CD14-positive monocyte (primary cell): ENCODE data around the gene TRAPPC8. TPM values are rescaled to one million over a fixed set of nuclear protein-coding genes. Genes with fewer than 3 reads are reported as not detected.

Source experiments
- DNase-seq, 3 donors: peaks; one replicate each; pipeline ENCODE4 v3.0.0-alpha.2; 2011 to 2022
- H2AFZ ChIP-seq: 2 replicates; pipeline ENCODE4 v1.6.0; 2012; ENCODE audit warnings: mild to moderate bottlenecking, low read depth, low read length, inconsistent platforms; ENCODE audit not compliant: insufficient read depth, poor library complexity, severe bottlenecking
- H3K27ac ChIP-seq, 2 donors: 1 replicate in 1 of 2; 2 replicates in 1 of 2; pipeline ENCODE4 v1.5.1; 2012 to 2013; ENCODE audit warnings: low read length in 2 of 2, control low read depth in 1 of 2, inconsistent platforms in 1 of 2, low read depth in 1 of 2, mild to moderate bottlenecking in 1 of 2
- H3K27me3 ChIP-seq, 2 donors: one replicate each; pipeline versions ENCODE4 v1.6.0 to v1.6.1; 2011 to 2013; ENCODE audit warnings: low read length in 2 of 2; ENCODE audit not compliant: control insufficient read depth in 2 of 2, insufficient read depth in 2 of 2
- H3K36me3 ChIP-seq, 2 donors: replicated peaks in 1 of 2; 1 replicate in 1 of 2; 2 replicates in 1 of 2; pipeline versions ENCODE4 v1.5.1 to v1.6.1; 2012 to 2013; ENCODE audit warnings: low read length in 2 of 2, control low read depth in 1 of 2, inconsistent platforms in 1 of 2, mild to moderate bottlenecking in 1 of 2; ENCODE audit not compliant: insufficient read depth in 2 of 2, control insufficient read depth in 1 of 2
- H3K4me1 ChIP-seq, 2 donors: 1 replicate in 1 of 2; 2 replicates in 1 of 2; pipeline versions ENCODE4 v1.5.1 to v1.6.1; 2012 to 2013; ENCODE audit warnings: low read length in 2 of 2, control low read depth in 1 of 2, inconsistent platforms in 1 of 2, mild to moderate bottlenecking in 1 of 2, moderate library complexity in 1 of 2; ENCODE audit not compliant: insufficient read depth in 2 of 2, control insufficient read depth in 1 of 2
- H3K4me2 ChIP-seq: replicated peaks from 2 replicates; pipeline ENCODE3; 2012; ENCODE audit warnings: low read length, moderate library complexity, mild to moderate bottlenecking; ENCODE audit not compliant: poor library complexity, severe bottlenecking; ENCODE audit errors: extremely low read depth
- H3K4me3 ChIP-seq, 3 experiments: fragments of 200-600 bp in 1 of 3; sonication (generic) in 1 of 3; replicated peaks in 1 of 3; 1 replicate in 2 of 3; 2 replicates in 1 of 3; pipeline ENCODE4 v1.5.1; 2011 to 2013; ENCODE audit warnings: low read length in 3 of 3, mild to moderate bottlenecking in 3 of 3, control low read depth in 2 of 3, low read depth in 2 of 3, inconsistent platforms in 1 of 3, moderate library complexity in 1 of 3
- H3K79me2 ChIP-seq: 2 replicates; pipeline ENCODE4 v1.6.0; 2012; ENCODE audit warnings: mild to moderate bottlenecking, control low read depth, inconsistent platforms, low read length, moderate library complexity; ENCODE audit not compliant: insufficient read depth
- H3K9ac ChIP-seq: 2 replicates; pipeline ENCODE4 v1.6.0; 2017; ENCODE audit warnings: low read length, mild to moderate bottlenecking; ENCODE audit not compliant: insufficient read depth, poor library complexity, severe bottlenecking
- H3K9me3 ChIP-seq, 2 donors: replicated peaks in 1 of 2; 1 replicate in 1 of 2; 2 replicates in 1 of 2; pipeline versions ENCODE4 v1.5.1 to v1.6.1; 2012 to 2013; ENCODE audit warnings: low read length in 2 of 2, control low read depth in 1 of 2; ENCODE audit not compliant: control insufficient read depth in 1 of 2, insufficient read depth in 1 of 2
- H4K20me1 ChIP-seq: 2 replicates; pipeline ENCODE4 v1.6.0; 2012; ENCODE audit warnings: mild to moderate bottlenecking, low read length, control low read depth, moderate library complexity; ENCODE audit not compliant: insufficient read depth
- H3K27ac Mint-ChIP-seq, 7 donors: one replicate each; pipeline ENCODE4 v1.8.0; 2020; ENCODE audit warnings: mild to moderate bottlenecking in 7 of 7, mixed read lengths in 7 of 7, moderate library complexity in 6 of 7, inconsistent platforms in 2 of 7
- H3K27me3 Mint-ChIP-seq, 3 donors: one replicate each; pipeline ENCODE4 v1.8.0; 2021 to 2022; ENCODE audit warnings: low read depth in 3 of 3, mild to moderate bottlenecking in 3 of 3, mixed read lengths in 3 of 3, moderate library complexity in 3 of 3, inconsistent platforms in 1 of 3
- H3K36me3 Mint-ChIP-seq, 2 donors: one replicate each; pipeline ENCODE4 v1.8.0; 2020; ENCODE audit warnings: mixed read lengths in 2 of 2, inconsistent platforms in 1 of 2, mild to moderate bottlenecking in 1 of 2
- H3K4me1 Mint-ChIP-seq: one replicate; pipeline ENCODE4 v1.8.0; 2020; ENCODE audit warnings: mild to moderate bottlenecking, mixed read lengths
- H3K4me3 Mint-ChIP-seq, 2 donors: one replicate each; pipeline ENCODE4 v1.8.0; 2020; ENCODE audit warnings: mild to moderate bottlenecking in 2 of 2, mixed read lengths in 2 of 2, moderate library complexity in 1 of 2
- H3K9me3 Mint-ChIP-seq, 7 donors: one replicate each; pipeline ENCODE4 v1.8.0; 2020 to 2022; ENCODE audit warnings: mixed read lengths in 7 of 7, mild to moderate bottlenecking in 6 of 7, moderate library complexity in 6 of 7, inconsistent platforms in 2 of 7
- CTCF ChIP-seq: fragments of 200-600 bp; IDR thresholded peaks from one replicate; pipeline ENCODE4 v1.8.0; 2022; ENCODE audit warnings: antibody characterized with exemption, mild to moderate bottlenecking
- WGBS: methylation state at CpG from one replicate; pipeline ENCODE4 v1.1.5; 2013; ENCODE audit warnings: missing lambda C conversion rate; ENCODE audit not compliant: insufficient coverage; 5-methylcytosine and 5-hydroxymethylcytosine counted together
- intact Hi-C, 2 donors: fragments of 100-400 bp; cut with micrococcal nuclease; formaldehyde crosslinking; loops; one replicate each; pipeline versions ENCODE4 v1.15.0 to v1.15.1; 2023
- polyA plus RNA-seq, 3 donors: library from polyadenylated mRNA; depleted of rRNA in 1 of 3; unstranded in 2 of 3; stranded (reverse) in 1 of 3; fragments of 300-500 nt in 2 of 3; fragments of >200 nt in 1 of 3; fragmentation: Illumina TruSeq in 2 of 3; gene quantifications; 1 replicate in 2 of 3; 2 replicates in 1 of 3; pipeline ENCODE4 v1.2.3, GENCODE V29; 2012 to 2021

TRAPPC8 gene
- polyA plus RNA-seq, 3 donors, result 16.2 to 52.7 (median 22.1) TPM

GRCh38 chr18:31857526-31858106, 85.3 kb downstream of the TRAPPC8 start:
- Mint-ChIP-seq H3K4me1 (no peaks in the 10 kb centered on the region), H3K27ac (peak overlapping the region in 3 of 7 donors; percentile 54 to 77 (median 71))
- 20% methylated on average over 1 of the region's 6 CpGs for WGBS

GRCh38 chr18:31850844-31851243, 92.1 kb downstream of the TRAPPC8 start:
- Histone ChIP-seq H3K4me3 (no peak overlapping the region), H3K9ac (no peak overlapping the region), H3K4me2 (no peak overlapping the region), H3K4me1 (peaks cover 9 to 13% of the 10 kb centered on the region in 2 donors), H3K27ac (peak overlapping the region in 1 of 2 donors; percentile 66), H3K36me3 (peaks cover 78 to 89% of the 10 kb centered on the region in 2 donors), H3K27me3 (no peaks in the 10 kb centered on the region), H3K9me3 (no peaks in the 10 kb centered on the region), H4K20me1 (no peaks in the 10 kb centered on the region), H3K79me2 (peaks cover 8% of the 10 kb centered on the region), H2AFZ (no peak overlapping the region)
- intact Hi-C loops, result loop anchor here in 1 of 2 donors (10.0 kb wide), 1 partner anchor 64 kb away; no protein-coding TSS in a partner anchor
- H3K36me3 Mint-ChIP-seq, result peaks cover 65 to 75% of the 10 kb centered on the region in 2 donors
- peak overlapping the region; percentile 3 to 73 (median 46) for H3K27ac Mint-ChIP-seq
- no peak for TF ChIP-seq CTCF
- no peaks in the 10 kb centered on the region for H3K9me3 Mint-ChIP-seq
- WGBS, result no CpG with 5 or more reads among the region's 1 CpG
- peaks cover 10% of the 10 kb centered on the region for H3K4me1 Mint-ChIP-seq
- no peaks in the 10 kb centered on the region for H3K27me3 Mint-ChIP-seq
- peak in 2 of 3 donors; percentile 4 to 10 for DNase-seq
- H3K4me3 Mint-ChIP-seq, result no peak overlapping the region

More at GRCh38 chr18:31857526-31858106, 85.3 kb downstream of the TRAPPC8 start:
- intact Hi-C loops, result loop anchor here in 1 of 2 donors (10.0 kb wide), 1 partner anchor 57 kb away; no protein-coding TSS in a partner anchor
- peaks cover 85 to 100% of the 10 kb centered on the region in 2 donors for H3K36me3 ChIP-seq
- Mint-ChIP-seq H3K27me3 (no peaks in the 10 kb centered on the region), H3K4me3 (no peak overlapping the region), H3K9me3 (no peaks in the 10 kb centered on the region), H3K36me3 (peaks cover 70 to 87% of the 10 kb centered on the region in 2 donors)
- H3K27ac ChIP-seq, result no peak overlapping the region
- H3K4me1 ChIP-seq, result no peaks in the 10 kb centered on the region
- H4K20me1 ChIP-seq, result peaks cover 7% of the 10 kb centered on the region
- no peak for TF ChIP-seq CTCF
- H3K9me3 ChIP-seq, result no peaks in the 10 kb centered on the region
- no peak overlapping the region for H3K4me2 ChIP-seq
- no peak for DNase-seq
- H3K79me2 ChIP-seq, result no peaks in the 10 kb centered on the region
- no peak overlapping the region for H2AFZ ChIP-seq
- no peak overlapping the region for H3K9ac ChIP-seq
- H3K27me3 ChIP-seq, result no peaks in the 10 kb centered on the region
- no peak overlapping the region for H3K4me3 ChIP-seq
